Endometrial microvascular endothelial cells (primary cell): ENCODE measurements around the gene MAGT1. TPM values are rescaled to one million over a fixed set of nuclear protein-coding genes. Genes with fewer than 3 reads are reported as not detected.
"Not testable (repeated sequence)": the region's sequence is repeated elsewhere in the genome, so short reads cannot be mapped to it uniquely, and the experiment has no call there.

Experiments
- in situ Hi-C: cut with HindIII; loops from 2 replicates; pipeline ENCODE4 v1.10.0; 2017; ENCODE audit warnings: low sequenced_read_pairs, low pct_unique_long_range_greater_than_20kb; ENCODE audit errors: inconsistent ontology term
- total RNA-seq: library from RNA; depleted of rRNA; stranded (reverse); fragments of >200 nt; gene quantifications from one replicate; pipeline ENCODE4 v1.2.3, GENCODE V29; 2015; ENCODE audit errors: inconsistent ontology term

The MAGT1 gene
- 108 TPM for total RNA-seq

DNA sequence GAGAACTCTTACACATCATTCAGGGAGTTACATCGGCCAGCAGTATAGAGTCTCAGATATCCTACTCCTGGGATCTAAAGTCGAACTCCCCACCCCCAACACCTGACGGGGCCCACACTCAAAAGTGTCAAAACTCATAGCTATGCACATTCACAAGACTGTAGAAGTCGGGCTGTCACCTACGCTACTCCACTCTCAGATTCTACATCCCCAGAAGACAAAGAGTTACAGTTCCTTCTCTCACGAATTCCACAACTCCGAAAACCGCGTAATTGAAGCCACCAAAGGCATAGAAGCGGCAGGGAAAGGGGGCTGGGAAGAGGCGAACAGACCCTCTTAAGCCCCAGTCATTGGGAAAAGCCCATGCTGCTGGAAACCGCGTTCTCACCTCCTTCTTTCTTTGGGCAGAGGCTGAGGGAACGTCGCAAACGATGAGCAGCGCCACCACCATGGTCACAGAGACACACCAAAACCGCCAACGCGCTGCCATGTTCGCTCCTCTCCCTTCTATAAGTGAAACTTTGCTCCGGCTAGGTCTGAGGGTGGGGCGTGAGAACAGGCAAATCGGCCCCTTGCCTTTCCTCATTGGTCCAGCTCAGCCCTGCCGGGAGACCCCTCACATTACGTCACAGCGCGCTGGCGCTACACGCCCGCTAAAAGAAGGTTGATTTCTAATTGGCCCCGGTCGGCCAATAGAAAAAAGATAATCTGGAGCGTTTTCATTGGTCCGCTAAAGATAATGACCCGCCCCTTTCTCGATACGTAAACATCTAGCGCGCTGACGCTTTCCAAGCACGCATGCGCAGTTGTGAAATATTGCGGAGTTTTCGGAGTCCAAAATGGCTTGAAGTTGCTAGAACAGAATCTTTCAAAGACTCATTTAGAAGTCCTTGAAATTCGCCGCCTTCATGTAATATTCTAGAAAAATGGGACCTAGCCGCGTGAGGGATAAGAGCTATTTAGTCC lies at the start of gene MAGT1:
MAGT1 (minus strand) TSS at position 515 of the 966 bp plus-strand sequence; CDS start at position 490, 25 bp downstream.
- in situ Hi-C loops = no loop called here

DNA sequence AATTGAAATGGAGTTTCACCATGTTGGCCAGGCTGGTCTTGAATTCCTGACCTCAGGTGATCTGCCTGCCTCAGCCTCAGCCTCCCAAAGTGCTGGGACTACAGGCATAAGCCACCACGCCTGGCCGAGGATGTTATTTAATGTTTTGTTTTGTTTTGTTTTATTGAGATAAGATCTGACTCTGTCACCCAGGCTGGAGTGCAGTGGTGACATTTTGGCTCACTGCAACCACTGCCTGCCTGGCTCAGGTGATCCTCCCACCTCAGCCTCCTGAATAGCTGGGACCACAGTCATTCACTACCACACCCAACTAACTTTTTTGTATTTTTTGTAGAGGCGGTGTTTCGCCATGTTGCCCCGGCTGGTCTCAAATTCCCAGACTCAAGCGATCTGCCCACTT lies 49.8 kb upstream of the MAGT1 start:
- in situ Hi-C loops = not testable (repeated sequence)

DNA sequence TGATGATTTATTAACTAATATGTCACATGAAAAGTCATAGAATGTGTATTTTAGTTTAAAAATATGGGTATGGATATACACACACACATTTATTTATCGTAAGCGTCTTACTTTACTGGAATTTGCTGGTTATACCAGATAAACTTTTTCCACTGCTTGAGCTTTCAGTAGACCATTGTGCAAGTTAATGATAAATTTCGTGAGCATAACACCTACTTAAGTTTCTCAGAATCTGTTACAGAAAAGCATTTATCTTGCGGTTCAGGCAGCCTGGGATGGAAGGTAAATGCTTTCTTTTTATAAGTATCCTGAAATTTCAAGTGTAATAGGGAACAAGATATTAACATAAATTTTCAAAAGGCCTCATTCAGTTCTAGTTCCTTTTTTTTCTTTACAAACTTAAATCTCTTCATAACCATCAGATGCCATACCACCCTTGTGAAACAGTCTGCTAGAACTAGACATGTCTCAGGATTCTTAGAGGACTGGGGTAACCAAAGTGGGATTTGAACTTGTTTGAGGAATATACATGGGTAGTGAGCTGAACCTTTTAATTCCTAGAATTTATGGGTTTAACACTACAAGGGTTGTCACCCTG lies 42.9 kb upstream of the MAGT1 start:
- in situ Hi-C loops = no loop called here

DNA sequence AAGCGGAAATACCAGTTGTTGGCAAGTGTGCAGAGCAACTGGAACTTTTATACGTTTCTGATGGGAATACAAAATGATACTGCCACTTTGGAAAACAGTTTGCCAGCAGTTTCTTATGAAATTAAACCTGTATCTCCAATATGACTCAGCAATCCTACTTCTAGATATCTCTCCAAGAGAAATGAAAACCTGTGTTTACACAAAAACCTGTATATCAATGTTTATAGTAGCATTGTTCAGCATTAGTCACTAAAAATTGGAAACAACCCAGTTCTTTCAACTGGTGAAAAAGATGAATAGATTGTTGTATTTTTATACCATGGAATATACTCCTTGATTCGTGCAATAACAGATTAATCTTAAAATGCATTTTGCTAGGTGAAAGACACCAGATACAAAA lies 42.1 kb upstream of the MAGT1 start:
- in situ Hi-C loops = no loop called here

DNA sequence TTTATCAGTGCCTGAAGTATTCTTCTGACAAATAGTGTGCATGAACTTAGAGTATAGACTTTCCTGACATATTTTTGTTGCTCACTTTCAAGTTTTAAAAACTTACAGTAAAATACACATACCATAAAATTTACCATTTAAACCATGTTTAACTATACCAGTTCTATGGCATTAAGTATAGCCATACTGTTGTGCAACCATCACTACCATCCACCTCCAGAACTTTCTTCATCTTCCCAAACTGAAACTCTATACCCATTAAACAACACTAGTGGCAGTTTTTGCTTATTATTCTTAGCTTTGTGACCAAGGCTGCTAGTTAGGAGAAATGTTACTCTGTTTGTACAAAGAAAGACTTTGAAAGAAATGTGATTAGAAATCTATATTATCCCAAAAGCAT lies 41.1 kb upstream of the MAGT1 start:
- in situ Hi-C loops = no loop called here

DNA sequence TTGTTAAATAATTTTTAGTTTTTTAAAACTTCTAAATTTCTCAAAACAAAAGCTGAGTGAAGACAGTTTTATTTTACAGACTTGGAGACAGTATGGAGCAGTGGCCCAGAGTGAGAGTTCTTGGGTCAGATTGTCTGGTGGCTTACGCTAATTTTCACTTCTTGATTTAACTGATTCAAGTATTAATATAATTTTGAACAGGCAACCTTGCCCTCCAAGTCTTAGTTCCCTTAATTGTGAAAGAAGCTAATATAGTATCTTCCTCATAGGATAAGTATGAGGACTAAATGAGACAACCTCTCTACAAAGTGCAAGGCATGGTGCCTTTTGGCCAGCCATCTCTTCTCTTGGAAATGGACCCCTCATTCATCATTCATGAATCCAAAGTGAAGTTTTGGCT lies 40.7 kb upstream of the MAGT1 start:
- in situ Hi-C loops = no loop called here

DNA sequence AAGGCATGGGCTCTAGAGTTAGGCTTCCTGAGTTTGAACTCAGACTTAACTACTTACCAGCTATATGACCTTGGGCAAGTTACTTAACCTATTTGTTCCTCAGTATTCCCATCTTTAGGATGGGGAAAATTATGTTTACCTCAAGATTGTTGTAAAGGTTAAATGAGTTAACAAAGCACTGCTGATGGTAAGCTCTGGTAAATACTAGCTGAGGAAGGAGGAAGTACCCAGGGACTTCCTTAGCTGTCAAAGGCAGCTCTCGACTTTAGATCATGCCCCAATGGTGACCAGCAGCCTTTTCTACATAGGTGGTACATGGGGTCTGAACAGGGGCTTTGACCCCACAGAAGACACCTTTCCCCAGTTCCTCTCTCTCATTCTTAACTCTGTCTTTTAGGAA lies 35.3 kb upstream of the MAGT1 start:
- in situ Hi-C loops = no loop called here

DNA sequence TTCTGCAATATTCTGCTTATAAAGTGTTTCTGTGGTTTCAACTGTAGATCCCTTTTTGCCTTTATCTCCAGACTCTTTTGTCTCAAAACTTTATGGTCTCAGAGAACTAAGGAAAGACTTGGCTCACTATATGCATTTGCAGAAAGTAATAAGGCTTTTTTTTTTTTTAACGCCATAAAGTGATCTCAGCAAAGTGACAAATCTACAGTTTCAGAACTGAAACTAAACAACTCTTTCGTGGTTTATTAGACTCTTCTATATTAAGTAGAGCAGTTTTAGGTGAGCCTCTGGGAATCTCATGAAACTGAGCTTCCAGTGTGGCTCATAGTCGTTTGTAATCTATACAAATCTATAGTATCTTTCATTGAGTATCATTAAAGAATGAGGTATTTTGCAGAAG lies 30.5 kb upstream of the MAGT1 start:
- in situ Hi-C loops = no loop called here

DNA sequence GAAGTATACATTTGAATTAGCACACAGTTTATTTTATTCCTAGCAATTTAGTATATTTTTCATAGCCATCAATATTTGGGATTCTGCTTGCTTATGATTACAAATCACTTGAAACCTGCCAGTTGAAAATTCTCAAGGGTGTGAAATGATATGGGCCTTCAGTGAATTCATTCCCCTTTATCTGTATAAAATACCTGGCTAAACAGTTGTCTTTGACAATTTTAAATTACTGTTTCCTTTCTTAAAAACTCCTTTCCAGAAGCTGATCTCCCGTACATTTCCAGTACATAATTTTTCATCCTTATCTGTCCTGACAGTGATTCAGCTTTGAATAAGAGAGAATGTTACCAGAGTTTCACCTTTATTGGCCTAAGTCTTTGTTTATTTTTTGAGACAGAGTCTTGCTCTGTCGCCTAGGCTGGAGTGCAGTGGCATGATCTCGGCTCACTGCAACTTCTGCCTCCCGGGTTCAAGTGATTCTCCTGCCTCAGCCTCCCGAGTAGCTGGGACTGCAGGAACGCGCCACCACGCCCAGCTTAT lies 29.2 kb upstream of the MAGT1 start:
- in situ Hi-C loops = no loop called here

DNA sequence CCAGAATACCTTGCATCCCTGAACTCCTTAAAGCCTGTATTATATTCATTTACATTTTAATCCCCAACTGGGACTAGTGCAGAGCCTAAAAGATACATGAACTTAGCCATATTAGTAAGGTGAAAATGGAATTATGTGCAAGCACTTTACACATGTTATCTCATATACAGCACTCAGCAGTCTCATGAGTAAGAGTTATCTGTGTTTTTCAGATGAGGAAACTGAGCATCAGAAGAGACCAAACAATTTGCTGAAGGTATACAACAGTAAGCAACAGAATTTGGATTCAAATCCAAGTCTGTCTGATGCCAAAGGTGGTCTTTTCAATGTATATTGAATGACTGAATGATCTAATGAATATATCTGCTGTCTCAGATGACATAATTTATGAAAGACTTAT lies 27.6 kb upstream of the MAGT1 start:
- in situ Hi-C loops = no loop called here

DNA sequence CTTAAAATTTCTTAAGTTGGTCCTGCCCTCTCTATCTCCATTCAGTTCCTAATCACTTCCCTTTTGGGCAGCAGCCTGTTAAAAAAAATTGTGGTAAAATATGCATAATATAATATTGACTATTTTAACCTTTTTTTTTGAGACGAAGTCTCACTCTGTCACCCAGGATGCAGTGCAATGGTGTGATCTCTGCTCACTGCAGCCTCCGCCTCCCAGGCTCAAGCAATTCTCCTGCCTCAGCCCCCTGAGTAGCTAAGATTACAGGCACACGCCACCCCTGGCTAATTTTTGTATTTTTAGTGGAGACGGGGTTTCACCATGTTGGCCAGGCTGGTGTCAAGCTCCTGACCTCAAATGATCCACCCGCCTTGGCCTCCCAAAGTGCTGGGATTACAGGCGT lies 24.1 kb upstream of the MAGT1 start:
- in situ Hi-C loops = not testable (repeated sequence)

DNA sequence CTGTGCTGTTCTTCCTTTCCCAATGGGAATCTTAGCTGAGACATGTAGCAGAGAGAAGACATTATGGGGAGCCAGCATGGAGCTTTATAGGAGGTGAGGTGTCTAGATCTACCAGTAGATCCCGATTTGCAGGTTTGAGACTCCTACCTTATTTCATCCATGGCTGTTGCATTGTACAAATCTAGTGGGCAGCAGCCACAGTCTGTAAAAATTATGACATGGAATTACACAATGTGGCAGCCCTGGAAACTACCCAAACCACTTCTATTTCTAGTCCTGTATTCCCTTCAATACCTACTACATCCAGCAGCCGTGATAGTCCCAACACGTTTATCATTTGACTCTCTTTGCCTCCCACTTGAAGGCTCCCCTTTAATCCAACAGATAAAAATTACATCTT lies 23.3 kb upstream of the MAGT1 start:
- in situ Hi-C loops = no loop called here

DNA sequence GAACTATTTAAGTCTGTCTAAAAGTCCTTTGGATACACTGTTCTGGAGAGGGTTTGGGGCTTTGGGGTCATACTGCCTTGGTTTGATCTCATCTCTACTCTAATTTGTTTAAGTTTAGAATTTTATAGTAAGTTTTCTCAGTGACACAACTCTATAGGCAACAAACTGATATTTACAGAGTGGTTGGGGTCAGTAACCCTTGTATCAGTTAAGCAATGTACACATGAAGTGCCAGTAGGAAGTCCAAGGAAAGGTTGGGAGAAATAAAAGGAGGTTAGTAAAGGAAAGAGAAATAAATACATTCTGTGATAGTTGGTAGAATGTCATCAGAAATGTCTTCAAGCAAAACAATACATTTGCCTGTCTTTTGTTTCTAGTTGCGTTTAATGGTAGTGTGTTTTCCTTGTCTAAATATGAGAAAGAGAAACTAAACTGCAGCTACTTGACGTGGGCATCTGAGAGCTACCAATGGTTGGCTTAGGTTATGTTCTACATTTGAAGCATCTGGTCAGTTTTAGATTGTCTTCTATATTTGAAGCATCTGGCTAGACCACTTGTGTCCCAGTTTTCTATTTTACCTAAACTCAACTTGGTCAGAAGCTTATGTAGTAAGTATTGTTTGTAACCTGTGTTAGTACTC lies 22.2 kb upstream of the MAGT1 start:
- in situ Hi-C loops = no loop called here

DNA sequence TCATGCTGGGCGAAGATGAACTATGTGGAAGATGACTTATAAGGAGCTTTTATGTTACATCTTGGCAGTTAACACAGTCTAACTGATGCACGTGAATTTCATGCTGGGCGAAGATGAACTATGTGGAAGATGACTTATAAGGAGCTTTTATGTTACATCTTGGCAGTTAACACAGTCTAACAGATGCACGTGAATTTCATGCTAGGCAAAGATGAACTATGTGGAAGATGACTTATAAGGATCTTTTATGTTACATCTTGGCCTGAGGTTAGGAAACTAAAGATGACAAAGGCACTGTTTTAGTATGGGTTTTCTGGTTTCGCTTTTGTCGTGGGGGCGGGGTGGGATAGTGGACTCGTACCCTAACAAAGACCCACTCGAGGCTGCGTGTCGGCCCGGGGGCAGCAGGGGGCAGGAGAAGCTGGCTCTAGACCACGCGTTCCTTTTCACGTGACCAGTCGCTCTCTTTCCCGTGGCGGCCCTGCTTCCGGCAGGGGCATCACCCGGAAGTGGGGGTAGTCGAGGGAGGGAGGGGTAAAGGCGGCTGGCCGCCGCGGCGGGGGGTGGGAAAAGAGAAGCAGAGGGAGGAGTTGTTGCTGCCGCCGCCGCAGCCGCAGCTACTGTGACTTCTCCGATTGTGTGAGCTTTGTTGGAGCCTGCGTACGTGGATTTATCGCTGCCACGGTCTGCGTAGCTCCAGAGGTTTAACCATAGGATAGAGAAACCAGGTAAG lies 15.0 kb upstream of the MAGT1 start, which contains the start of gene ATP7A:
ATP7A (plus strand) TSS at position 586 of the 733 bp plus-strand sequence. CDS start 60,949 bp downstream, outside the sequence.
- in situ Hi-C loops = no loop called here

DNA sequence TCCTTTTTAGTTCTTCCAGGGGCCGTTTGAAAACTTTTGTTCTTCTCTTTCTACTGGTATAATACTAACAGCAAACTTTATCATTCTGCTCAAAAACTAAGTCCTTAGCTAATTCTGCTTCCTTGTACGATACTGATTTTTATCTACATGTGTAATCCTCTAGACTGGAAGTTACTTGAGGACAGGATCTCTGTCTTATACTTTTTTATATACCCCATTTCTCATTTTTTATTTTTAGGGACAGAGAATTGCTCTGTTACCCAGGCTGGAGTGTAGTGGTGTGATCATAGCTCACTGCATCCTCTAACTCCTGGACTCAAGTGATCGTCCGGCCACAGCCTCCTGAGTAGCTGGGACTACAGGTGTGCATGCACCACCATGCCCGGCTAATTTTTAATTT lies 6.3 kb upstream of the MAGT1 start:
- in situ Hi-C loops = no loop called here

DNA sequence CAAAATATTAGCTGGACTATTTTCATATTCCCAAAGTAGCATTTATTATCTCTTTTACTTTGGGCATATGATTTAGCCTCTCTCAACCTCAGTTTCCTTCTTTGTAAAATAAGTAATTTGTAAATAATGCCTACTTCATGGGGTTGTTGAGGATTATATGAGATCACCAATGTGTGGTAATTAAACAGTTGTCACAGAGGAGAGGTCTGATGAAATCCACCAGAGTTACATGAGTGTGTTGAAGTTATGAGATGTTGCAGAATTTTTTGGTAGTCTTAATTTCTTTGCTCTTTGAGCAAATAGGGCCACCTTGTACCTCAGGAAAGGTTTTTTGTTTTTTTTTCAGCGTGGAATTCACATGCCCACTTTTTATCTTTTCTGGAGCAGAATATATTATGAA lies 5.5 kb upstream of the MAGT1 start:
- in situ Hi-C loops = no loop called here

DNA sequence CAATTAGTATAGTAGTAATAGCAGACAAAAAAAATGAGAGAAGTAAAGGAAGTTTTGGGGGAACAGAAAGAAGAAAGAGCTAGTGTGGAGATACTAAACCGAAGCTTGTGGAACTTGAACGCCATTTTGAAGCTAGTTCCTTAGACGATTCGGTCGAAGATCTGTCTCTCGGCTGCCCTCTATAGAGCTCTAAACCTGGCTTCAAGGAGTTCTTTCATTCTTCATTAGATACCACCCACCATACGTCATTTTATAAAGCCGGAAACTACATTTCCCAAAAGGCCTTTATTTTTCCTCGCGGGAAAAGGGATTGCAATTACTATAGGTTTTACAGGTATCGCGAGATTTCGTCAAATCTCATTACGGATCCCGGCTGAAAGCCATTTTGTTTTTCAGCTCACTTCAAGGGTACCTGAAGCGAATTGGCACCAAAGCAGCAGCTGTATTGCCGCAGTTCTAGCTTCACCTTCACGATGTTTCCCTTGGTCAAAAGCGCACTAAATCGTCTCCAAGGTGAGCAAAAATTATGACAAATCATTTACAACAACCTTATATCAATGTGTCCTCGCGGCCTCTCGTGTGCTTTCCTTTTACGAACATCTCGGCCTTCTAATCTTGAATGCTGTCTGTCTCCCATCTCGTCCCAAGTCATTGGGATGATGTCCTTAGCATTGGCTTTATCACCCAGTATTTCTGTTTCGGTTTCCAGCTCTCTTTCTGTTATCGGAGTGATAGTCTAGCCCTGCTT lies 4.0 kb upstream of the MAGT1 start, which contains the start of gene COX7B:
COX7B (plus strand) TSS at position 388 of the 748 bp plus-strand sequence; CDS start at position 474, 86 bp downstream.
- in situ Hi-C loops = no loop called here

DNA sequence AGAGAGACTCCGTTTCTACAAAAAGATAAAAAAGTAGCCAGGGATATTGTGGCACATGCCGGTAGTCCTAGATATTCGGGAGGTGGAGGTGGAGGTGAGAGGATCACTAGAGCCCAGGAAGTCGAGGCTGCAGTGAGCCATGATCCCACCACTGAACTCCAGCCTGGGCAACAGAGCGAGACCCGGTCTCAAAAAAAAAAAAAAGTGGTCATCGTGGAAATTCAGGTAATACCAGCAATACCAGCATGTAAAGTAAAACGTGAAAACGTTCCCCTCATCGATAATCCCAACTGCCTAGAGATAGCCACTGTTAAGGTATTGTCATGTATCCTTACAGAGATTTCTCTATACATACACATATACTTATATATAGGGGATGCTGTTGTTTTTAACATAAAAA lies 1.5 kb downstream of the MAGT1 start:
- in situ Hi-C loops = no loop called here
